GM12801 (cell line): ENCODE measurements around the gene CDH22.

Experiments used
- TF ChIP-seq, protein P1 (sequence below): IDR thresholded peaks from one replicate; pipeline ENCODE4 v1.5.1; 2011; ENCODE audit warnings: control low read depth; ENCODE audit not compliant: insufficient read length; ENCODE audit errors: extremely low read depth

Gene CDH22

DNA sequence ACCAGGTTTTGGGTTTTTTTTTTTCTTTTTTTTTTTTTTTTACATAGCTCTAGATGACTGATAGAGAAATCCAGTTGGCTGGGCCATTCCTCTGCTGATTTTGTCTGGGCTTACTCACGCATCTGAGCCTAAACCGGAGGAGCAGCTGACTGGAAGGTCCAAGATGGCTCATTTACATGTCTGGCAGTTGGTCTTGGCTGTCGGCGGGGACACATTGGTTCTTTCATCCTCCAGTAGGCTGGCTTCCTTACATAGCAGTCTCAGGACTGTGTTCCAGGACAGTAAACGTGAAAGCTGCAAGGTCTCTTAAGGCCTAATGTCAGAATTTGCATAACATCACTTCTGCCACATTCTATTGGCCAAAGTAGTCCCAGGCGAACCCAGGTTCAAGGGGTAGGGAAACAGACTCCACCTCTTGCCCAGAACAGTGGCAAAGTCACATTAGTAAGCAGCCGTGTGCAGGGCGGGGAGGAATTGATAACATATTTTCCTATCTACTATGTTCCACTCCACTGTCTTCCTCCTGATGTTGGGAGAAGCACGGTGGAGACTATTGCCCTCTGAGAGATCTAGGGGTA lies 87.0 kb downstream of the CDH22 start:
- TF ChIP-seq, protein P1, sequence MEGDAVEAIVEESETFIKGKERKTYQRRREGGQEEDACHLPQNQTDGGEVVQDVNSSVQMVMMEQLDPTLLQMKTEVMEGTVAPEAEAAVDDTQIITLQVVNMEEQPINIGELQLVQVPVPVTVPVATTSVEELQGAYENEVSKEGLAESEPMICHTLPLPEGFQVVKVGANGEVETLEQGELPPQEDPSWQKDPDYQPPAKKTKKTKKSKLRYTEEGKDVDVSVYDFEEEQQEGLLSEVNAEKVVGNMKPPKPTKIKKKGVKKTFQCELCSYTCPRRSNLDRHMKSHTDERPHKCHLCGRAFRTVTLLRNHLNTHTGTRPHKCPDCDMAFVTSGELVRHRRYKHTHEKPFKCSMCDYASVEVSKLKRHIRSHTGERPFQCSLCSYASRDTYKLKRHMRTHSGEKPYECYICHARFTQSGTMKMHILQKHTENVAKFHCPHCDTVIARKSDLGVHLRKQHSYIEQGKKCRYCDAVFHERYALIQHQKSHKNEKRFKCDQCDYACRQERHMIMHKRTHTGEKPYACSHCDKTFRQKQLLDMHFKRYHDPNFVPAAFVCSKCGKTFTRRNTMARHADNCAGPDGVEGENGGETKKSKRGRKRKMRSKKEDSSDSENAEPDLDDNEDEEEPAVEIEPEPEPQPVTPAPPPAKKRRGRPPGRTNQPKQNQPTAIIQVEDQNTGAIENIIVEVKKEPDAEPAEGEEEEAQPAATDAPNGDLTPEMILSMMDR = no peak

DNA sequence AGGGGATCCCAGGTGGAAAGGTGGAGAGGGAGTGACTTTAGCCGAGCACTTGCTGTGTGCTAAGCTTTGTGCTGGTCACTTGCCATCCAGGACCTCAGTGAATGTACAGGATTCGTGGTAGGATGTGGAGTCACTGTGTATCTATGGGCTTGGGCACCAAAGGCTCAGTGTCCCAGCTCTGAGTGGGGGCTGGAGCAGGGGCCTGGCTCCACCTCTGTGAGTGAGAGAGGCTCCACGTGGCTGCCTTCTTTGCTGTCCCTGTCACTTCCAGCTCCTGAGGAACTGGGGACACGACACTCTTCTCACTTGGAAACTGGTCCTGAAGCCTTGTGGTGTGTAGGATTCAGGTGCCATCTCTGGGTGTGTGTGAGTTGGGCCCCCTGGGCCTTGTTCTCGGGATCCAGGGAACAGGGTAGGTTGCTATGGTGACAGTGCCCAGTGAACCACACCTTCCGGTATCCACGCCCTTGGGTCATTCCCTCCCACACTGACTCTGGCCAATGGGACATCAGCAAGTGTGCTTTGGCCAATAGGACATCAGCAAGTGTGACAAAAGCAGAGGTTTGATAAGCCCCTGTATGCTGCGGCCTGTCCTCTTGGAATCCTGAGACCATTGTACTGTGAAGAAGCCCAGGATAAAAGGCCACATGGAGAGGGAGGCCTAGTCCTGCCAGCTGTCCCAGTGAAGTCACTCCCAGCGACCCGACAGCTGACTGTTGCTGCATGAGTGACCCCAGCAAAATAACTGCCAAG lies 87.7 kb downstream of the CDH22 start:
- TF ChIP-seq, protein P1 = no peak

DNA sequence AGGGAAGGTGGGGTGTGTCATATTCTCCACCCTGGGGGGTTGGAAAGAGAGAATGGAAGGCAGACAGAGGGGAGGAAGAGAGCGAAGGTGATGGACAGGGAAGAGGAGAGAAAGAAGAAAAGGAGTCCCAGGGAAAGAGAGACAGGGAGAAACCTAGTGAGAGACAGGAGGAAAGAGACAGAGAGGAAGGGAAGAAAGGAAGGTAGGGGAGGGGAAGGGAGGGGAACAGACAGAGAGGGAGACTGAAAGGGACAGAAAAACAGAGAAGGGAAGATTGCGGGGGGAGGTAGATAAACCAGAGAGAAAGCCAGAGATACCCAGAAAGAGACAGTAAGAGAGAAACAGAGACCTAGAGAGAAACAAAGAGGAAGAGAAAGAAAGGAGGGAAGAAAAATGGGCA lies 88.4 kb downstream of the CDH22 start:
- TF ChIP-seq, protein P1 = no peak

DNA sequence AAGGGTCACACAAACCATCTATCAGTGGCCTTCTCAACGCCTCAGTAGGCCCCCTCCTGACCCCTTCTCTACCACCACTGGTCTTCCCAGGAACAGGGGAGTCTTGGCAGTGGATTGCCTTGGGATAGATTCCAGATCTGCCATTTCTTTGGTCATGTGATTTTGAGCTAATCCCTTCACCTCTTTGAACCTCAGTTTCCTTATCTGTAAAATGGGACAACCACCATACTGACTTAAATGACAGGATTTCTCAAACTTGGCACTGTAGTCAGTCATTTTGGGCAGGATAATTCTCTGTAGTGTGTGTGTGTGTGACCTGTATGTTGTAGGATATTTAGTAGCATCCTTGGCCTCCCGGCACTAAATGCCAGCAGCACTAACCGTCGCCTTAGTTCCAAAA lies 89.1 kb downstream of the CDH22 start:
- TF ChIP-seq, protein P1 = no peak

DNA sequence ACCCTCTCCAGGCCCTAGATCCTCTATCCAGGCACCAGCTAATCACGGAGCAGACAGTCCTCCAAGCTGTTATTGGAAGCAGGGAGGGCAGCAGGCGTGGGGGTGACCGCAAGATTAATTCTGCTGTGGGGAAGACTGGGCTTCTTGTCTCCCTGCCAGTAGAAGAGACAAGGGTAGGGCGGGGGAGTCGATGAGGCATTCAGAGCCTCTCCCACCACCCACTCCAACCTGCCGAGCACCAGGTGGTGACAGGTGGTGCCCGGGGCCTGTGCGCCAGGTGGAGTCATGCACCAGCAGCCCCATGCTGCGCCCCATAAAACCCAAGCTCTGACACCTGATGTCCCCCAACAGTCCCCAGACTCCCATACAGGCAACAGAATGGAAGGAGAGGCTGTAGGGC lies 89.6 kb downstream of the CDH22 start:
- TF ChIP-seq, protein P1 = no peak

DNA sequence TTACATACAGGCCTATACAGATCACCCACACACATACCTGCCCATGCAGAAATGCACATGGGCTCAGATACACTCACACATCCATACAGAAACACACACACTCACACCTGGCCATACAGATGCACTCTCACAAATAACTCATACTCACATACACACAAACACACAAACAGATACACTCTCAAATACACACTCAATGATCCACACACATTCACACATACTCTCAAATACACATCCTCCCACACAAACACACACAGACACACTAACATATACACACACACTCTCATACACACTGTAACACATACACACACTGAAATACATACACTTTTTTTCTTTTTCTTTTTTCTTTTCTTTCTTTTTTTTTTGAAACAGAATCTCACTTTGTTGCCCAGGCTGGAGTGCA lies 90.7 kb downstream of the CDH22 start:
- TF ChIP-seq, protein P1 = no peak

DNA sequence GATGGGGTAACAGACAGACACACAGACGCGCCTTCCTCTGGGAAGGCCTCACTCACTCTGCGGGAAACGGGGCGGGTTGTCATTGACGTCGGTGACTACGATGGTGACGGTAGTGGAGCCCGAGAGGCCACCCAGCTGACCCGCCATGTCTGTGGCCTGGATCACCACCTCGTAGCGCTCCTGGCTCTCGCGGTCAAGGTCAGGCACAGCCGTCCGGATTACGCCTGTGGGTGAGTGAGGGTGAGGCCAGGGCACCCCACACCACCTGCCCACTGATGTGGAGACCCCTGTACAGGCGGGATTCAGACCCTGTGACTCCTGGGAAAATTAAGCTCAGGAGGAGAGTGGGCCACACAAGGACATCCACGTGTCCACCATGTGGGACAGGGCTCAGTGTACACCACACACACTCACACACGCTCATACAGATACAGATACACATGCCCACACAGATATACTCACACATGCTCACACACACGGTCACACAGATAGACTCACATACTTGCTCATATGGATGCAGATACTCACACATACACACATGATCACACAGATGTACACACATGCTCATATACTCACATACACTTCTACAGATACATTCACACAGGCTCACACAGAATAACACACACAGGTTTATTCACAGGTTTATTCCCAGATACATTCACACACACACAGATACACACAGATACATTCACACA lies 91.4 kb downstream of the CDH22 start:
- TF ChIP-seq, protein P1 = no peak
